T-helper 22 cell (primary cell): ENCODE results near the gene MOB2.

Source experiments
- DNase-seq: peaks from one replicate; pipeline ENCODE4 v3.0.0-alpha.2; 2020; ENCODE audit warnings: low read depth

Gene MOB2

DNA sequence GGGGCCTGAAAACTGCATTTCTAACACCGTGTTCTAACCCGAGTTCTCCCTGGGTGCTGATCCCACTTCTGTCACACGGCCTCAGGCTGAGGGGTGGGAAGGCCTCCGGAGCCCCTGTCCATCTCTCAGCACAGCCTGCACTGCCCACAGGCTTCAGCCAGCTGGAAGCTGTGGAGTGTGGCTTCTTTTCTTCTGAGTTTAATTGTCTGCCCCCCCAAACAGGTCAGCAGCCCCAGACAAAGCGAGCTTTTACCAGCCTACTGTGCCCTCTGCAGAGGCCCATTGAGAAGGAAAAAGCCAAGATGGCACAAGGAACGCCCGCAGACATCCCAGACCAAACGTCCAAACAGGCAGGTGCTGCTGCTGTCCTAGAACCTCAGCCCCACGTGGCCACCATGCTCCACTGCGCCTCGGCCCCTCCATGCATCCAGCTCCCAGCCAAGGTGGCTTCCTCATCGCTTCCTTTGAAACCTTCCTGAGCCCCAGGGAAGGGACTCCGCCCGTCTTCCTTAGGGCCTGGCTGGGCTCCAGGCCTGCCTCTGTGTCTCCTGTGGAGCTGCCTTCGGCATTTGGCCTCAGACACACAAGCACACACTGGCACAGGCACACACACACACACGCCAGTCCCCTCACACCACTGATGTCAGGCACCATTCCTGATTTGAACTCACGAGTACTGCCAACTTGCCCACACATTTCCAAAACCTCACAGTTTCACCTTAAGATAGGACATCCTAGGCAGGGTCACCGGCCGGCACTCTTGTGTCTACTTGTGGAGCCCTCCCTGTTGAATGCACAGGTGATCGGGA, 1.7 kb downstream of the MOB2 start:
- no peak for DNase-seq

- DNase-seq: no peak
Observed at GRCh38 chr11:1484061-1484671, 2.4 kb downstream of the MOB2 start.

DNA sequence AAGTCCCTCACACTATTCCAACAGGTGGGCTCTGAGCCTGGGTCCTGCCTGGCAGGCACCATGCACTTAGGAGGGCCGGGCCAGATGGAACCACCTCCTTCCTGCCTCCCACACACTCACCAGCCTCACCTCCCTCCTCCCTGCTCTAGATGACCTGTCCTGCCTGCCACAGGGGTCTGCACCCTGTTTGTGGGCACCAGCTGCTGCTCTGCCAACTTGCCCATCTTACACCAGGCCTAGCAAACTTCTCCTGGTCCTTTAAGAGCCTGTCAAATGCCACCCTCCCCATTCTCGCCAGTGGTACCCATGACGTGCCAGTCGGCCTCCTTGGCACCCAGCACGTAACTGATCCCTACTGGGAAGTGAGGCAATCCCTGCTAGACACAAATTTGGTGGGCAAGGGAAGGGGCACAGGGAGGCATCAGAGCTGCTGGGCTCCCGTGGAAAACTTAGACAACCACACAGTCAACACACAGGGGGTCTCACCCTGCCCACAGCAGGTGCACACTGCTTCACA, 3.1 kb downstream of the MOB2 start:
- DNase-seq: no peak

DNA sequence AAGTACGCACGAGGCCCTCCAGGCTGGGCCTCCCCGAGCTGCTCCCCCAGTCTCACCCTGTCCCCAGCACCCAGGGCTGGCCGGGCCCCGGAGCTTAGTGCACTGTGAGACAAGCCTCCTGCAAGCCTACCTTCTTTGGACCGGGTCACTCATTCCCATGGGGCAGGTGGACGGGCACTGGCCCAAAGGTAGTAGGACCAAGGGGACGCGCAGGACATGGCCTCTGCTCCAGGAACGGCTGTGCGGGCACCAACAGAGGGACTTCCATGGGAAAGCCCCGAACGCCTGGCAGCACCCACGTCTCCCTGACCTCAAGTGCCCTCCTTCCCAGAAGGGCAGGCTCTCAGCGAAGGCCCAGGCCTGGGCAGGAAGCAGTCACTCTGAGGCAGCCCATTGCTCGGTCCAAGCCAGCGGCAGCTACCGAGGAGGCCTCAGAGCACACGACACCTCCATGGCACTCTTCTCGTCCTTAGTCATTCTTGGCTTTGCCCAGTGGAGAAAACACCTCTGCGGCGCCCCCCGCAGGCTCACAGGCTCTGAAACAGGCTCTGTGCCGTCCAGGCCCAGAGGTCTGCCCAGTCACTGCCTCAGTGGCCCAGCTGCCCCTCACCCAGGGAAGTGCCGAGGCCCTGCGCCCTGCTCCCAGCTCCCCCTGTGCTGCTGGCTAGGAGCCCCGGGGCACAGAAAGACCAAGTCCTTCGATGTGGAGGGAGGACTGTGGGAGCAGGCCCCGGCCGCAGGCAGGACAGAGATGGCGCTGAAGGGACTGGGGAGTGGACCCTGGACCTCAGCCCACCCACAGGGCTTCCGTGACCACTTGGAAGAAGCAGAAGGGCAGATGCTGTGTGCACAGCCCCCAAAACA, 3.8 kb downstream of the MOB2 start:
- no peak for DNase-seq

- DNase-seq: no peak
Observed at GRCh38 chr11:1481861-1482441, 4.6 kb downstream of the MOB2 start.

DNA sequence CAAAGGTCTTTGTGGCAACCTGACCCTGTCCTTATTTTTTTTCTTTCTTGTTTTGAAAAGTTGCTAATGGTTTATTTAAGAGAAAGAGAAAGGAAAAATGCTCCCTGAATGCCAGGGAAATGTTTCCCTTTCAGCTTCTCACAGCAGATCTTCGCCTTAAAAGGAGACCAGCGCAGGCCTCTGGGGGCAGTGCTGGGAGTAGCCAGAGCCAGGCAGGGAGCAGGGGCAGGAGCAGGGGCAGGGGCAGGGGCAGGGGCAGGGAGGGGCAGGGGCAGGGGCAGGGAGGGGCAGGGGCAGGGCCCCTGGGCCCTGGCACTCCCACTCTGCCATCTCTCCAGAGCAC, 5.1 kb downstream of the MOB2 start:
- DNase-seq: no peak

GRCh38 chr11:1480555-1481482, 5.8 kb downstream of the MOB2 start:
- DNase-seq: no peak

DNA sequence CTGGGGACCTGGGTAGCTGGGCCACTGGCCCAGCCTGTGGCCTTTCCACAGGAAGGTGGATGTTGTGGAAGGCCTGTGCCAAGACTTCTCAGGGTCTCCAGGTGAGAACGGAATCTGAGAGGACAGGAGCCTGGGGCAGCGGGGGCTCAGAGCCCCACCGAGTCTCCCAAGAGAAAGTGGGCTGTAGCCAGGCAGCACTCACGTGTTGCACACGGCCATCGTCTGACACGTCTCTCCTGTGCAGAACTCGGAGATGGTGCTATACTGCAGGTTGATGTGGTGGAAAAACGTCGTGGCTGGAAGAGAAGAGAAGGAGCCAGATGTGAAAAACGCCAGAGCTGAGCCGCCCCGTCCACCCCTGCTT, 6.4 kb downstream of the MOB2 start:
- DNase-seq: no peak

- DNase-seq: no peak
Observed at GRCh38 chr11:1479678-1480118, 6.9 kb downstream of the MOB2 start.

GRCh38 chr11:1479006-1479677, 7.4 kb downstream of the MOB2 start:
- DNase-seq: no peak

DNA sequence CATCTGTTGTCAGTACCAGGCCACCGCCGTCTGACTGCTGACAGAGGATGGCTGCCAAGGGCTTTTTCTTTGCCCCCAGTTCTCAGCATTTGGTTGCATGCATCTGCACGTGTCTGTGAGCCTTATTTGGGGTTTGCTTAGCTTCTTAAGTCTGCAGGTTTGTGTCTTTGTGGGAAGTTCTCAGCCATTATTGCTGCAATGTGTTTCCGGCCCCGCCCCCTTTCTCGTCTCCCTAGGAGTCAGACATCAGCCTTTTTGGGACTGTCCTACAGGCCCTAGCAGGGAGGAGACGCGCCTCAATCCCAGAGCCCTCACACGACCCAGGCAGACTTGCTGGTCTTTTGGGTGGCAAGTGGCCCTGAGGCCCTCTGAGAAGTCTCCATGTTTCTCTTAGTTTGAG, 8.0 kb downstream of the MOB2 start:
- DNase-seq: no peak

DNA sequence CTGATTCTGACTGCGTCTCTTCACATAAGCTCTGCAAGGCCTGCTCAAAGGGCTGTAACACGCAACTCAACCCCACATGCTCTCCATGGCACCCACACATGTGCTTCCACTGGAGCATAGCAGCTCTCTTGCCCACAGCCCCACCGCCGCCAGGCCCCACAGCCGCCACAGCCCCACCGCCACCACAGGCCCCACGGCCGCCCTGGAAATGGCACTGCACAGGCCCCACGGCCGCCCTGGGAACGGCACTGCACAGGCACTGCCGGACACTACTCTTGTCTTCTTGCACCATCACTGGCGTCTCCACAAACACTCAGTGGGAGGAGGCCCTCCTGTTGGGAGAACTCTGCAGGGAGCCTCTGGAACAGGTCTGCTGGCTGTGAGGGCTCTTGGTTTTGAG, 8.6 kb downstream of the MOB2 start:
- no peak for DNase-seq

DNA sequence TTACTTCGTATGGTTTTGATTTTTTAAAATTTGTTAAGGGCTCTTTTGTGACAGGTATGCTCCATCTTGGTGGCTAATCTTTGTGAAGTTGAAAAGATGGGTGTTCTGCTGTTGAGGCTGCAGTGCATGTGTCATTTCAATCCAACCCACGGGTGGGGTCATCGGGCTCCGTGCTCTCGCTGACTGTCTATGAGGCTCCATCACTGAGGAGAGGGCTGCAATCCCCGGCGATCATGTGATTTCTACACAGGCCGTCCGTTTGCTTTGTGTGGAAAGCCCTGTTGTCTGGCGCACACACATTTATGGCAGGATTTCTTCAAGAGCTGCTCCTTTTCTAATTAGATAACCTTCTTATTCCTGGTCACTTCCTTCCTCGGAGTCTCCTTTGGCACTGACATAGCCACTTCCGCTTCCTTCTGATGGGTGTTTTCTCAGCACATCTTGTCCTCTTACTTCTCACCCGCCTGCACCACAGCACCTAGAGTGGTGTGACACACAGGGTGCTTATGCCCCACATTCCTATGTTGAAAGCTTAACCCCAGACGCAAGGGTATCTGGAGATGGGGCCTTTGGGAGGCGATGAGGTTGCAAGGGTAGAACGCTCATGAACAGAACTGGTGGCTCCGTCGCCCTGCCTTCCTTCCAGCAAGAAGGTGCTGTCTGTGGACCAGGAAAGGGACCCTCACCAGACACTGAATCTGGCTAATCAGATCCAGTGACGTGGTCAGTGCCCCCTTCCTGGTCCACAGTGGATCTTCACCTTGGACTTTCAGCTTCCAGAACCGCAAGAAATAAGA, 9.4 kb downstream of the MOB2 start:
- no peak for DNase-seq

DNA sequence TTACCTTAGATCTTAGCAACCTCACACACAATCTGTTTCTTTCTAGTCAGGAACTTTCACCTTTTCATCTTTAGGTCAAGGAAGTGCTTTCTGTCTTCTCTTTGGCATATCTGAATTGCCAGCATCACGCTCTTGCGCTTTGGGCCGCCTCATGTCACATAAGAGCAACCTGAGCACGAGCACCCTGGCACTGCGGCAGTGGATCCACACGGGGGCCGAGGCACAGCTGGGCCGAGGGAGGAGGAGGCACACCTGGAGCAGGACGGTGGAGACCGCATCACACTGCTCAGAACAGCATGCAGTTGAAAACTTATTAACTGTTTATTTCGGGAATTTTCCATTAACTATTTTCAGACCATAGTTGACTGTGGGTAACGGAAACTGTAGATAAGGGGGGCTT, 10.7 kb downstream of the MOB2 start:
- DNase-seq: no peak

DNA sequence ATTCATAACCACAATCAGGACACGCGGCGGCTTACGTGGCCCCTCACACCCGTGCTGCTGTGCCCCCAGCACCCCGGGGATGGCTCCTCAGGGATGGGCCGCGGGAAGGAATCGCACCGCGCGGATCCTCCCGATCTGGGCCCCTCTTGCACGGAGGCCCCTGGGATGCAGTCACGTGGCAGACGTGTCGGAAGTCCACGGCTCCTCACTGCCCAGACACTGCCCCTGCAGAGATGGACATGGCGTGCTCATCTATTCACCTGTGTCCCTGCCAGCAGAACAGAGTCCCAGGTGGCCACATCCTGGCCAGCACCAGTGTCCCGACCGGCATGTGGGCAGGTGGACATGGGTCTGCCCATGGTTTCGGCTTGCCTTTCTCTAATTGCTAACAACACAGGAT, 12.8 kb downstream of the MOB2 start:
- DNase-seq: no peak

- DNase-seq: no peak
Observed at GRCh38 chr11:1473011-1473628, 13.5 kb downstream of the MOB2 start.

DNA sequence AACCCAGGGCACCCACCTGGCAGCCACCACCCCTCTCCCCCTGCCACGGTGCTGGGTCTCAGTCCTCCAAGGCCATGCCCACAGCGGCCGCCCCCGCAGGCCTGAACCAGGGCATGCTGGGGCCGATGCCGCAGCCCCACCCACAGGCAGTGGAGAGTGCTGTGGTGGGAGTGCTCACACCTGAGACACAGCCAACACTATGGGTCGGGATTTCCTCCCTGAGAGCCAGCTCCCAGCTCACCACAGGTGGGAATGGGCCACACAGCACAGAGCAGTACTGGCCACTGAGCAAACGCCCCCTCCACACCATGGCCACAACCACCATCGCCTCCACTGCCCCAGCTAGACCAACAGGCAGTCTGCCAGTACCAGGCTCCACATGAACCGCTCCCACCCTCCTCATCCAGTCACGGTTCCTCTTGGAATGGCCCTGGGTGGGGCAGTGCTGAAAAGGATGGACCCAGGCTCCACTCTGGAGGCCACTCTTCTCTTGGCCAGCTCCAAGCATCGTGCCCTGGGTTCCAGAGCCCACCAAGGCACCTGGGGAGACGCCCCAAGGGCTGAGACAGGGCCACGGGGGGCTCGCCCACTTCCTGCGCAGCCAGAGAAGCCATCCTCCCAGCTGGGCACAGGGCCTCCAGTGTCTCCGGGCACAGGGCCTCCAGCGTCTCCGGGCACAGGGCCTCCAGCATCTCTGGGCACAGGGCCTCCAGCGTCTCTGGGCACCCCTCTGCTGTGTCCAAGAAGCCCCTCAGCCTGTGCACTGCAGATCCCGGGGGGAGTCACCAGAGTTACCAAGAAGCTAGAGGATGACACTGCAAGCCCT, 14.2 kb downstream of the MOB2 start:
- DNase-seq: no peak

- DNase-seq: no peak
Observed at GRCh38 chr11:1471736-1472135, 14.8 kb downstream of the MOB2 start.
